ENCODE results near the gene ERICH4.

ERICH4 gene

DNA sequence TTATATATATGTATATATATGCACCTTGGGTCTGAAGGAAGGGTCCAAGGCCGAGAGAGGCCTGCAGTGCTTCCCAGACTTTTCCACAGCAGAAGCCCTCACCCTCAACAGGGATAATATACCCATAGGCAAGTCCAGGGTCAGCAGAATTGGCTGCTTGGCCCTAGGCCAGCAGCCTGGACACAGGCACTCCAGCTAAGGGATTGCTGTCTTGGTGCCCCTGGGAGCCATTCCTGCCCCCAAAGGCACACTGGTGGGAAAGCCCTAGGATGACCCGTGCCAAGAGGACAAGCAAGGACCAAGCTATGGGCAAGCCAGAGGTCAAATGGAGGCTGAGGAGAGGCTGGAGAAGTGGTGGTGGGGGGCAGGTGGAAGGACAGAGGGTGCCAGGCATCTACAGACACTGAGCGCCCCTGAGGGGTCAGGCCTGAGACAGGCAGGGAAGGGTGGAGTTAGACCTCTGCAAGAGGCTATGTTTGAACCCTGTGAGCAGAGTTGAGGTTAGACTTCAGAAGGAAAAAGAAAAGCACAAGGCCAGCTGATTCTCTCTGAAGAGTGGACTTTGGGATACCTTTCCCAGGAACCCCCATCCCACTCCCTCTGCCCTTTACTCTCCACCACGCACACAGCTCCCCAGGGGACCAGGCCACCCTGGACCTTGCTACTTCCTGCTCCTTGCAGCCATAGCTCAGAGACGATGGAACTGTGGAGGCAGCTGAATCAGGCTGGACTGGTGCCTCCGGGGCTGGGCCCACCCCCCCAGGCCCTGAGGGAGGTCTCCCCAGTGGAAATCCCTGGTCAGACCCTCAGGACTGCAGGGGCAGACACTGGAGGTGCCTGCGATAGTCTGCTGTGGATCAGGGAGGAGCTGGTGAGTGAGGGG lies at the start of gene ERICH4:
ERICH4 (plus strand) TSS at position 684 of the 883 bp plus-strand sequence; CDS start at position 698, 14 bp downstream.
- Mint-ChIP-seq H3K4me1 (peaks cover 7 to 10% of the 10 kb centered on the region in 2 donors), H3K9me3 (no peaks in the 10 kb centered on the region), H3K27ac (no peak within 1 kb of the TSS), H3K4me3 (no peak within 1 kb of the TSS), H3K27me3 (peaks cover 16 to 32% of the 10 kb centered on the region in 2 donors), H3K36me3 (peaks cover 2 to 5% of the 10 kb centered on the region in 2 donors)
- DNase-seq (no peak), ATAC-seq (replicated peaks) (no peak)

DNA sequence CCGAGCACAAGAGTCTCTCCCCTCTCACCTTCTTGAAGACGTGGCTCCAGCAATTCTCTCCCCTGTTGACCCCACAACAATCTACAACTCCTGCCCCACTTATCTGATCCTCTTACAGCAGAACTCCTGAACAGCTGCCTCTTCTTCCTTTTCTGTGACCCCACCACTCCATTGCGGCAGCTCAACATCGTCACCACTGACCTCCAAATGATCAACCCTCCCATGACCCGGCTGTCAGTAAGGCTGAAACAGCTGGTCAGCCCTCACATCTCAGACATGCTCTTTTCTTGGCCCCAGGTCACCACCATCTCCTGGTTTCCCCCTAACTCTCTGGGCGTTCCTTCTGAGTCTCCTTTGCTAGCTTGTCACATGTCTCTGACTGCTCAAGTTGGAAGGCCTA lies 47.6 kb upstream of the ERICH4 start:
- H3K9me3 Mint-ChIP-seq = no peaks in the 10 kb centered on the region
- DNase-seq (no peak), ATAC-seq (replicated peaks) (no peak)
- H3K36me3 Mint-ChIP-seq = peaks cover 11 to 27% of the 10 kb centered on the region in 2 donors
- H3K27me3 Mint-ChIP-seq = no peaks in the 10 kb centered on the region
- H3K4me3 Mint-ChIP-seq = peak overlapping the region; percentile 34 to 58
- peak overlapping the region; percentile 32 for H3K27ac Mint-ChIP-seq
- peaks cover 23 to 48% of the 10 kb centered on the region in 2 donors for H3K4me1 Mint-ChIP-seq

- Mint-ChIP-seq H3K27ac (peak within 1 kb of the TSS; percentile 100), H3K36me3 (peaks cover 11 to 23% of the 10 kb centered on the region in 2 donors)
Measured at GRCh38 chr19:41397086-41398049, 45.6 kb upstream of the ERICH4 start, which contains the start of the genes BCKDHA and EXOSC5. TSS of gene BCKDHA (plus strand) at chr19:41397818. CDS start at chr19:41397828, 10 bp downstream. TSS of gene EXOSC5 (minus strand) at chr19:41397359. CDS start at chr19:41397328, 31 bp downstream.

DNA sequence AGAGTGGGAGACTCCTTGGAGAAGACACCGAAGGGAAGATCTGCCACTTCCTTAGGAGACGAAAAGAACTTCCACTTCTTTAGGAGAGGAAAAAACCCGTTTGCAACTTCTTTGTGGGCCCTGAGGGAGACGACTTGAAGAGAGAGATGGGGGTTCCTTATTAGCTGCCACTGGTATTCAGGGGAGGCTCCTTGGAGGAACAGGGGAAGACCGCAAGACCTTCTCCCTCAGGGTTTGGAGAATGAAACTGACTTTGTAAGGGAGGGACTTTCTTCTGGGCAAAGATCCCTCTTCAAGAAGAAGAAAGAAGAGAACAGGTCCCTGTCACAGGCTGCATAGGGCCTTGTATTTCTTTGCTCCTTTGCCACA lies 44.9 kb upstream of the ERICH4 start:
- H3K4me1 Mint-ChIP-seq = peaks cover 26 to 62% of the 10 kb centered on the region in 2 donors
- no peak for ATAC-seq (replicated peaks)
- H3K9me3 Mint-ChIP-seq = no peaks in the 10 kb centered on the region
- peaks cover 12 to 22% of the 10 kb centered on the region in 2 donors for H3K36me3 Mint-ChIP-seq
- H3K4me3 Mint-ChIP-seq = peak overlapping the region; percentile 100
- H3K27me3 Mint-ChIP-seq = no peaks in the 10 kb centered on the region
- no peak for DNase-seq
- H3K27ac Mint-ChIP-seq = peak overlapping the region; percentile 100

More at GRCh38 chr19:41397086-41398049, 45.6 kb upstream of the ERICH4 start, which contains the start of the genes BCKDHA and EXOSC5:
- ATAC-seq (replicated peaks) = peak; percentile 96 to 99
- H3K4me1 Mint-ChIP-seq = peaks cover 26 to 59% of the 10 kb centered on the region in 2 donors
- DNase-seq = peak; percentile 99
- H3K27me3 Mint-ChIP-seq = no peaks in the 10 kb centered on the region
- H3K4me3 Mint-ChIP-seq = peak within 1 kb of the TSS; percentile 100
- H3K9me3 Mint-ChIP-seq = no peaks in the 10 kb centered on the region

DNA sequence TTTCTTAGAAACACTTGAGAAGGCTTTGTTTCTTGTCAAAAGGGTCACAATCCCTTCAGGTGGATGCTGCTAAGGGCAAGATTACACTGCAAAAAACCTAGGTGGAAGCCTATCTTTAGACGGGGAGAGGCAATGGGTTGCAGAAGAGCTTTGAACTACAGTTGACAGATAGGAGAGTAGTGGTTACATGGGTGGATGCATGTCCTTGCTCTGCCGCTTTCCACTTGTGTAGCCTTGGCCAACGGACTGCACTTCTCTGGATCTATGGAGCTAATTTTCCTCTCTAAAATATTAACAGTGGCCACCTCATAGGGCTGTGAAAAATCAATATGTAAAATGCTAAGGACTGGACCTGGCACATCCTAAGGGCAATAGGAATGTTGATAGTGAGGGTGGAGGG lies 44.4 kb upstream of the ERICH4 start:
- H3K27ac Mint-ChIP-seq = peak overlapping the region; percentile 100
- H3K4me3 Mint-ChIP-seq = peak overlapping the region; percentile 100
- H3K27me3 Mint-ChIP-seq = no peaks in the 10 kb centered on the region

GRCh38 chr19:41399091-41399490 lies 43.9 kb upstream of the ERICH4 start:
- Mint-ChIP-seq H3K4me3 (peak overlapping the region; percentile 100), H3K27ac (peak overlapping the region; percentile 100), H3K36me3 (peaks cover 12 to 22% of the 10 kb centered on the region in 2 donors), H3K9me3 (no peaks in the 10 kb centered on the region), H3K27me3 (no peaks in the 10 kb centered on the region), H3K4me1 (peaks cover 28 to 65% of the 10 kb centered on the region in 2 donors)
- DNase-seq (no peak), ATAC-seq (replicated peaks) (no peak)

More for the DNA sequence above, 44.4 kb upstream of the ERICH4 start:
- no peak for DNase-seq
- Mint-ChIP-seq H3K9me3 (no peaks in the 10 kb centered on the region), H3K36me3 (peaks cover 12 to 22% of the 10 kb centered on the region in 2 donors), H3K4me1 (peaks cover 27 to 65% of the 10 kb centered on the region in 2 donors)
- no peak for ATAC-seq (replicated peaks)

GRCh38 chr19:41399525-41399924 lies 43.4 kb upstream of the ERICH4 start:
- Mint-ChIP-seq H3K27ac (no peak overlapping the region), H3K27me3 (no peaks in the 10 kb centered on the region), H3K9me3 (no peaks in the 10 kb centered on the region), H3K4me1 (peaks cover 28 to 65% of the 10 kb centered on the region in 2 donors), H3K4me3 (peak overlapping the region in 1 of 2 donors; percentile 15), H3K36me3 (peaks cover 12 to 22% of the 10 kb centered on the region in 2 donors)
- no peak for ATAC-seq (replicated peaks)
- DNase-seq = no peak

- no peak for DNase-seq
- no peak overlapping the region for H3K27ac Mint-ChIP-seq
- no peak overlapping the region for H3K4me3 Mint-ChIP-seq
Measured at GRCh38 chr19:41401483-41401882, 41.5 kb upstream of the ERICH4 start.

DNA sequence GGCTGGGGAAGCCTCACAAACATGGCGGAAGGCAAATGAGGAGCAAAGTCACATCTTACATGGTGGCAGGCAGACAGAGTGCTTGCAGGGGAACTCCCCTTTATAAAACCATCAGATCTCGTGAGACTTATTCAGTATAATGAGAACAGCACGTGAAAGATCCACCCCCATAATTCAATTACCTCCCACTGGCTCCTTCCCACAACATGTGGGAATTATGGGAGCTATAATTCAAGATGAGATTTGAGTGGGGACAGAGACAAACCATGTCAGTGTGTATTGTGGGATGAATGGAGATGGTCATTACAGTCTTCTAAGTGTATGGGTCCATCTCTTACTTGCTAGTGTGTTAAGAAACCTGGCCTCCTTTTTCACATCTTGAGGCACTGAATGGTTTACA lies 40.9 kb upstream of the ERICH4 start:
- ATAC-seq (replicated peaks) = no peak
- Mint-ChIP-seq H3K27me3 (no peaks in the 10 kb centered on the region), H3K9me3 (no peaks in the 10 kb centered on the region), H3K4me1 (peaks cover 23 to 47% of the 10 kb centered on the region in 2 donors), H3K27ac (no peak overlapping the region), H3K4me3 (no peak overlapping the region), H3K36me3 (peaks cover 12% of the 10 kb centered on the region in 2 donors)
- no peak for DNase-seq

More at GRCh38 chr19:41401483-41401882, 41.5 kb upstream of the ERICH4 start:
- no peaks in the 10 kb centered on the region for H3K27me3 Mint-ChIP-seq
- H3K4me1 Mint-ChIP-seq = peaks cover 23 to 50% of the 10 kb centered on the region in 2 donors
- H3K9me3 Mint-ChIP-seq = no peaks in the 10 kb centered on the region
- H3K36me3 Mint-ChIP-seq = peaks cover 12% of the 10 kb centered on the region in 2 donors
- ATAC-seq (replicated peaks) = no peak

DNA sequence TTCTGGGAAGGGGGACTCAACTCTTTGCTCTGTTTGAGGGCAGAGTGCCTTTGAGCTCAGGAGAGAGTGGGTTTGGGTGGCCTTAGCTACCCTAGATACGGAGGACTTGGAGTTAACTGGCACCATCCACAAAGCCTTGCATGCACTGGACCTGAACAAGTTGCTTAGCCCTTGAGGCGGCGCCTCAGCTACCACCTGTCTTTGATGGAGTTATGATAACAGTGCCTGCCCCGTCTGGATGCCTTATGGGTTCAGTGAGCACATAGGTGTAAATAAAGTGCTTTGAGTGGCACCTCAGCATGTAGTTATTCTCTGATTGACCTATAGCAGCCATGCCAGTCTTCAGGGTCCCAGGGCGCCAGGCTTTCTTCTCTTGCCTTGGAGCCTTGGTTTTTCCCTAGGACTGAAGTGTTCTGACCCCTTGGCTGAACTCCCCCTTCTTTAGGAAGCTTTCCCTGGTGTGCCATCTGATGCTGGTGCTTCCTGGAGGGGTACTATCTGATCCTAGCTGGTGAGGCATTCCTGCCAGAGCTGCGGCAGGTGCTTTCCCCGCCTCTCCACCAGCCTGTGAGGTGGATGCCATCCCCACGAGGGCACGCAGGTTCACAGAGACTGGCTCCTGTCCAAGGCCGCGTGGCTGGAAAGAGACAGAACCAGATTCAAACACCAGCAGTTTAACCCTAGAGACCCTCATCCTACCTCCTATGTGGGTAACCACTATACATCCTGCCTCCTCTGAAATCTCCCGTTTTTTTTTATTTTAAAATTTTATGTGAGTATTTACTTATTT lies 39.6 kb upstream of the ERICH4 start:
- Mint-ChIP-seq H3K36me3 (peaks cover 12% of the 10 kb centered on the region in 2 donors), H3K4me1 (peaks cover 21 to 33% of the 10 kb centered on the region in 2 donors), H3K9me3 (no peaks in the 10 kb centered on the region), H3K4me3 (no peak overlapping the region), H3K27ac (peak overlapping the region; percentile 51), H3K27me3 (no peaks in the 10 kb centered on the region)
- DNase-seq = no peak
- ATAC-seq (replicated peaks) = no peak

DNA sequence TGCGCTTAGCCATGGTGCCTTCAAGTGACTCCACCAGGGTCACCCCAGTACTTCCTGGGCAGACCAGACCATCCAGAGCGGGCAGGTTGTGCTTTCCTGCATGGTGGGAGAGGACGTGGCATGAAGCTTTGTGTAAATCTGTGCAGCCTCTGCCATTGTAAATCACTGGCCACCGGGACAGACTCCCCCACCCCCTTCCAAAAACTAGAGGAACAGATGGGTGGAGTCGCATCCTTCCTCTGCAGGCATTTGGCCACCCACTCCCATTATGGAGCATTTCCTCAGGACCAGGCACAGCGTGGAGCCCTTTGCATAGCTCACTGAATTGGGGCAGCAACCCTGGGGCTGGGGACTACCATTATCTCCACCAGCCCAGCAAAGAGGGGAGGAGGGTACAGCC lies 37.2 kb upstream of the ERICH4 start:
- Mint-ChIP-seq H3K27me3 (no peaks in the 10 kb centered on the region), H3K27ac (no peak overlapping the region), H3K9me3 (no peaks in the 10 kb centered on the region), H3K4me1 (peaks cover 20 to 34% of the 10 kb centered on the region in 2 donors), H3K36me3 (peaks cover 14 to 19% of the 10 kb centered on the region in 2 donors), H3K4me3 (no peak overlapping the region)
- DNase-seq (no peak), ATAC-seq (replicated peaks) (no peak)

- Mint-ChIP-seq H3K4me3 (no peak overlapping the region), H3K36me3 (peaks cover 9 to 20% of the 10 kb centered on the region in 2 donors), H3K27me3 (no peaks in the 10 kb centered on the region), H3K9me3 (no peaks in the 10 kb centered on the region), H3K4me1 (peaks cover 18 to 23% of the 10 kb centered on the region in 2 donors), H3K27ac (no peak overlapping the region)
- no peak for ATAC-seq (replicated peaks)
- DNase-seq = no peak
Measured at GRCh38 chr19:41407271-41407670, 35.7 kb upstream of the ERICH4 start.

- no peaks in the 10 kb centered on the region for H3K9me3 Mint-ChIP-seq
- DNase-seq (no peak), ATAC-seq (replicated peaks) (no peak)
- H3K4me1 Mint-ChIP-seq = peaks cover 18% of the 10 kb centered on the region in 2 donors
- H3K27ac Mint-ChIP-seq = no peak overlapping the region
- peaks cover 11 to 22% of the 10 kb centered on the region in 2 donors for H3K36me3 Mint-ChIP-seq
- no peaks in the 10 kb centered on the region for H3K27me3 Mint-ChIP-seq
- H3K4me3 Mint-ChIP-seq = no peak overlapping the region
Measured at GRCh38 chr19:41408256-41408655, 34.7 kb upstream of the ERICH4 start.
